A673 (cell line): ENCODE results near the gene RNH1.

ENCODE experiments used
- EZH2 ChIP-seq: fragments of 200-600 bp; sonication (generic); IDR thresholded peaks from 2 replicates; pipeline ENCODE4 v1.6.1; 2017; ENCODE audit warnings: borderline replicate concordance, low read depth, mild to moderate bottlenecking, mixed read lengths, antibody characterized with exemption, low read length; ENCODE audit not compliant: poor library complexity, severe bottlenecking
- TF ChIP-seq, protein P1 (sequence below): fragments of 300-800, 200-600 bp; sonication (generic); conservative IDR thresholded peaks from 2 replicates; pipeline ENCODE4 v1.5.1; 2017; ENCODE audit warnings: low read depth, mild to moderate bottlenecking, antibody characterized with exemption, low read length, moderate library complexity, mixed read lengths

DNA sequence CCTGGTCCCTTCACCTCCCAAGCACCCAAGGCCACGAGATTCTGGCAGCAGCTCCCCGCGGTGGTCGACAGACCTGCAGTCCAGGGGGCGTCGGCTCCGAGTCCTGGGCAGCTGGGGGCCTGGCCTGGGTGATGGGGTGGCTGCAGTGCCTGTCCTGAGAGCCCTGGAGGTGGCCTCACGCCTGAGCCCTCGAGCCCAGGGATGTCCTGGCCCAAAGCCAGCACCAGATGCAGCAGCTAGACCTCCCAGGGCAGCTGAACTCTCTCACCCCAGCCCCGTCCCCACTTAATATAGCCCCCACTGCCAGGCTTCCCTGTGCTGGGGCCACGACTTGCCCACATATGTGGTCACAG is 46.9 kb upstream of the RNH1 start:
- TF ChIP-seq, protein P1, sequence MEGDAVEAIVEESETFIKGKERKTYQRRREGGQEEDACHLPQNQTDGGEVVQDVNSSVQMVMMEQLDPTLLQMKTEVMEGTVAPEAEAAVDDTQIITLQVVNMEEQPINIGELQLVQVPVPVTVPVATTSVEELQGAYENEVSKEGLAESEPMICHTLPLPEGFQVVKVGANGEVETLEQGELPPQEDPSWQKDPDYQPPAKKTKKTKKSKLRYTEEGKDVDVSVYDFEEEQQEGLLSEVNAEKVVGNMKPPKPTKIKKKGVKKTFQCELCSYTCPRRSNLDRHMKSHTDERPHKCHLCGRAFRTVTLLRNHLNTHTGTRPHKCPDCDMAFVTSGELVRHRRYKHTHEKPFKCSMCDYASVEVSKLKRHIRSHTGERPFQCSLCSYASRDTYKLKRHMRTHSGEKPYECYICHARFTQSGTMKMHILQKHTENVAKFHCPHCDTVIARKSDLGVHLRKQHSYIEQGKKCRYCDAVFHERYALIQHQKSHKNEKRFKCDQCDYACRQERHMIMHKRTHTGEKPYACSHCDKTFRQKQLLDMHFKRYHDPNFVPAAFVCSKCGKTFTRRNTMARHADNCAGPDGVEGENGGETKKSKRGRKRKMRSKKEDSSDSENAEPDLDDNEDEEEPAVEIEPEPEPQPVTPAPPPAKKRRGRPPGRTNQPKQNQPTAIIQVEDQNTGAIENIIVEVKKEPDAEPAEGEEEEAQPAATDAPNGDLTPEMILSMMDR: no peak
- TF ChIP-seq EZH2: no peak
